GM18870 (cell line): ENCODE data around the gene RFX8.
"Not testable (repeated sequence)": the region's sequence is repeated elsewhere in the genome, so short reads cannot be mapped to it uniquely, and the experiment has no call there.

Source experiments
- ATAC-seq: cut with Tn5 transposase; IDR thresholded peaks from one replicate; pipeline ENCODE4 v1.9.1; 2021; ENCODE audit warnings: moderate library complexity; ENCODE audit not compliant: unreplicated experiment

The RFX8 gene

DNA sequence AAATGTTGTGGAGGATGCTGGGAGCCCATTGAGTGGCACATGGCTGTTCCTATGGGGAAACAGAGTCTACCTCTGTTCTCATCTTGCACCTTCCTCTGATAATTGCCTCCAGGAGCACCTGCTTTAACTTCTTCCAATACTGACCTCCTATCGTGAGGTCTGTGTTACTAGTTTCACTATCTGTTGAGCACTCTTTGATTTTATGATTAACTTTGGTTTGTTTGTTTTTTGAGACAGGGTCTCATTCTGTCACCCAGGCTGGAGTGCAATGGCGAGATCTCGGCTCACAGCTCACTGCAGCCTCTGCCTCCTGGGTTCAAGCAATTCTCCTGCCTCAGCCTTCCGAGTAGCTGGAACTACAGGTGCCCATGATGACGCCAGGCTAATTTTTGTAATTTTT is 12.1 kb upstream of the RFX8 start:
- no peak for ATAC-seq

DNA sequence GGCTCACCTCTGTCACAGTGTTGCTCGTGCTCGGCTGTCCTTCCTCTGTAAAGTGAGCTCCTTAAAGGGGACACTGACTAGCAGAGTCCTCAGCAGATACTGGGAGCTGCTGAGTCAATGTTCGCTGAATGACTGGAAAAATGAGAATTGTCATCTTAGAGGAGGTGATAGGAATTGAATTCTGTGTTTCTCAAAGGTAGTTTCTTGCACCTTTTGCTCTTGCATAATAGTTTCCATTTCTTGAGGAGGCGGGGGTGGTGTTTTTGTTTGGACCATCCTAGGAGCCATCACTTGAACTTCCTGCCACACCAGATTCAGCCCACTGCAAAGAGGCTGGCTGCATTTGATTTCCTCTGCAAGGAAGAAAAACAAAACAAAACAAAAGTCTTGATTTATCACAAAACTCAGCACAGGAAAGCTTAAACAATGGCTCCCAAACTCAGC is 11.4 kb upstream of the RFX8 start:
- ATAC-seq: no peak

DNA sequence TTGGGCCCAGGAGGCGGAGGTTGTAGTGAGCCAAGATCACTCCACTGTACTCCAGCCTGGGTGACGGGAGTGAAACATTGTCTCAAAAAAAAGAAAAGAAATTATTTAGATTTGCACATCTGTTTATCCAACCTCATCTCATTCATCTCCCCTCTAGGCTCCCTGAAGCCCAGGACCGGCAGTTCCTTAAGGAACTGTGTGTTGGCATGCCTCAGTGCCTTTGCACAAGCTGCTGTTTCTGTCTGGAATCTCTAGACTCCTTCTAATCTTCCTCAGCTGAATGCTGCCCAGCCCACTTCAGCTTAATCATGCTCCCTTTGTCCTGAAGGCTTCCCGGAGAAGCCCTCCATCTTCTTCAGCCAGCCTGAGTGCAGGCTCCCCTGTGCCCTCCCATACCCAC is 10.9 kb upstream of the RFX8 start:
- ATAC-seq: no peak

DNA sequence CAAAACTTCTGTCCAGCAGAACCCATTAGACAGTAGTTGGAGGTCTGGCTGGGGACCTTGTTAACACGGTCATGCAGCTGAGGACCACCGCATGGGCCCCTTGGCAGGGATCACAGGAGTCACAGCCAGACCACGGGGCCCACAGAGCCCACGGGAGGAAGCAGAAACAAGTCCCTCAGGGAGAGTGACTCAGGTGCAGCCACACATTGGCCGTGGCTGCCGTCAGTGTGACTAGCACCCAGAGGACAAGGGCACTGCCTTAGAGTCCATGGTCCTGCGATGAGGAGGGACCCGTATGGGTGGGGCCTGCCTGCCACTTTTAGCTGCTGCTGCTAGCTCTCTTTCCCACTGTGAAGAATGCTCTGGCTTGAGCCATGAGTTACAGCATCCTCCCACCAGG is 5.9 kb upstream of the RFX8 start:
- ATAC-seq: no peak

DNA sequence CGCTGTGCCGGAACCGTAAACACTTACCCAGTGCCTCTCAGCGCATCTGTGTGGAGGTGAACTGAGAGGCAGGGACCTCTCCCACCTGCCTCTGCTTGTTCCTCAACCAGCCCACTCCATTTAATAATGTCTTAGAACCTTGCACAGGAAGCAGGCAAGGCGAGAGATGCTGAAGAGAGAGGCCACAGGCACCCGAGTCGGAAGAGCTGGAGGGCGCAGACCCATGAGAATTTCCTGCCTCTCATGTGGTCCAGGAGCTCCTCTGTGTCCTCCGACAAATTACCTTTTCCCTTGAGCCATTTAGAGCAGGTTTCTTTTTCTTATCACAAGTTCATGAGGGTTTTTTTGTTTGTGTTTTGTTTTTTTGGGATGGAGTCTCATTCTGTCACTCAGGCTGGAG is 4.9 kb upstream of the RFX8 start:
- no peak for ATAC-seq

DNA sequence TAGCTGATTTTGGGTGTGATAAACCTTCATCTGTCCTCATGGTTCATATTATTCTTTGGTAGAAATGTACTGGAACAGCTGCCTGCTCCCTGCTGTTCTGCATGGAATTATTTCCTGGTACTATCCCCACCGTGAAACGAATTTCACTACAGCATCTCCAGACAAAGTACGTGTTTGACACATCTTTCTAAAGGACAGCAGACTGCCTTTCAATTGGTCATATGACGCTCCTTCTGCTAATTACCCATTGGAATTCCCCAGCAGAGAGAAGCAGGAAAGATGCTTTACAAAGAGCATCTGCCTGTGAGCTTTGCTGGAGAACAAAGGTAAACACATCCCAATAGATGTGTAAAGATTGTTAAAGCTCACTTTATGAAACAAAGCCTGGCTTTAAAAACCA is 4.4 kb upstream of the RFX8 start:
- ATAC-seq: no peak

DNA sequence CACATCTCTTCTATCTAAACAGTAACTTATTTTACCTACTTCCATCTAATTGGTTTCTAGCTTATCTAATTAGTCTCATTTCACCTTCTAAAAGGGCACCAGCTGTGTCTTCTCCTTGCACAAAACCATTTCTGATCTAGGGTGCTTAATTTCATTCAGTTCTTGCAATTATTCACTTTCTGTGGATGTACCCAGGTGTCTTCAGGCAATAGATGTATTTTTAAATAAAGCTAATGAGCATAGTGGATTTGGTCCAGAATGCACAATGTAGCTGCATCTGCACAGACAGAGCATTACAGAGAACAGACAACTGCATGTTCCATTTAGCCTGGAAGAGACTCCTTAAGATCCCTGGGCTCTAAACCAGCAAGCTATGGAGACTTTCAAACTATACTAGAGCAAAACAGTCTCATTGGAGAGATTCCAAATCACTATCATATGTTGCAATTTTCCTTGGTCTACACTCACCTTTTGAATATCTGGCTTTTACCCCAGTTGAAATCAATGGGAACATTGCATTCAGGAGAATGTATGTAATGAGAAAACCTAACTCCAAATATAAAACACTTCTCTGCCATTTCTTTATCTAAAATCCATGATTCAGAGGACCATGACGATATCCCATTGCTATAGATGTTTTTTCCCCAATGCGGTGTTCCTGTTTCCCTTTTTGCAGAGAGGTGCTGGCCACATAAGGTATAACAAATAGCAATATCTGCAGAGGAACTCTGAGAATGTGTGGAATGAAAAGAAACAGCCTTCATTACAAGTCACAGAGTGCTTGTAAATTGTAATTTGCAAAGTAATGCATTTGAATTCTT is 3.5 kb upstream of the RFX8 start:
- ATAC-seq: no peak

DNA sequence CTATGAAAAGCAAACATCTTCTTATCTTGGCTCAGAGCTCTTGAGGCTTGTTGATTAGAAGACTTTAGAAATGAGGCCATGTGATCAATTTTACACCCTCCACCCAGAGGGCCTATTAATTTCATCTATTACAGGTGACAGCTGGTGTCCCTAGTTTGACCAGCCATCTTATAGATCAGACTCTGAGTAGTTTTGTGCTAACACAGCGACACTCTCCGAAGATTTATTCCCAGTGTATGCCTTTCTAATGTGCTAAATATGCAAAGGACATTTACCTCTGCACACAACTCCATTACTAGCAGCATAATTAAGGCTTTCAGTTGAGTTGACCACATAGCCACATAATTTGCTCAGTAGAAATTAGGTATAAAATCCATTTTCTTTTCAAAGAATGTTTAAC is 2.6 kb upstream of the RFX8 start:
- no peak for ATAC-seq

DNA sequence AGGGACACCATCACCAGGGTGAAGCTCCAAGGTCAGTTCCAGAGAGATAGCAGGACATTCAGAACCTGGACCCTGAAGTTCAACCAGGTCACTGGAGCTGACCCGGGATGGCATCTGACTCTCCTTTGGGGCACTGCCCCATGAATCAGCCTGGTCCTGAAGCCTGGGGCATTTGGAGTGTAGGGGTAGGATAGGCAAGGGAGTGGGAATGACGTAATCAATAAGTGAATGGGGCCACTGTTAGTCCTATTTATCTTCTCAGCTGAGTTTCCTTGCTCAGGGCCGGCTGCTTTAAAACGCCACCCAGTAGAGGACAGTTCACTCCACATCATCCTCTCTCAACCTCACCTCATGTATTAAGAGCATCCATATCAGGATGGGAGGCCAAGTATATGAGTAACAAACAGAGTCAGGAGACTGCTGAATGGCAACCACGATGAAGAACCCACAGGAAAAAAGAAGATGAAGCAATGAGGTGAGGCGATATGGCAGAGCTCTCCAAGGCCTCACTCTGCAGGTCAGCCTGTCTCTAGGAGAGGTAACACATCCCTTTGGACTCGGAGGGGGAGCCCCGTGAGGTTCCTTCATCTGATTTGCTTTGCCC is 1.8 kb upstream of the RFX8 start:
- ATAC-seq: no peak

DNA sequence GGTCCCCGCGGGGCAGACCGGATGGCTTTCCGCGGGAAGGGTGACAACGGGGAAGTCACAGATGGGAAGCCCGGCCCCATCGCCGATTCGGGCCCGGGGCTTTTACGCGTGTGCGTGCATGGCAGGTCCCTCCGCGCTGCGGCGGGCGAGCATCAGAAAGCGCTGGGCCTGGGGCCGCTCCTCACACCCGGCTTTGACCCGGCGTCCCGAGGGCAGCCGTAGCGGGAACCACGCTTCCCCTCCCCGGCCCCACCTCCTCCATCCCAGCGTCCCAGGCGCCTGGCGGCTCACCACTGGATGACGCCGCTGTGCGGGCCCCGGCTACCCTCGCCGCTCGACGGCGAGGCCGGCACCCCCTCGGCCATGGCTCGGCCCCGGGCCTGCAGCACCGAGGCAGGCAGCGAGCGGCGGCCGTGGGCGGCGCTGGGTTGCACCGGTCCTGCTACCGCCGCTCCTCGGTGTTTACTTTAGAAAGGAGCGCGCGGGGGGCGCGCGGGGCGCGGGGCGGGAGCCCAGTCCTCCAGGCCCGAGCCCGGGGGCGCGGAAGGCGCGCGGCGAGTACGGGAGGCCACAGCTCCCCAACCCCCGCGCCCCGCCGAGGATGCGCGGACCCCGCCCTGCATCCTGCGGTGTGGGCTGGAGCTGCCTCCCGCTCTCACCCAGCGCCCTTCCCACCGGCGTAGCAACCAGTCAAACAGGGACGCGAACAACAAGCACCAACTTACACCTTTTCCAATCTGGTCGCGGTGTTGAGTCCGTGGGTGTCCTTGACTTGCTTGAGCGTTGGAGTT is 806 bp downstream of the RFX8 start:
- ATAC-seq: no peak

DNA sequence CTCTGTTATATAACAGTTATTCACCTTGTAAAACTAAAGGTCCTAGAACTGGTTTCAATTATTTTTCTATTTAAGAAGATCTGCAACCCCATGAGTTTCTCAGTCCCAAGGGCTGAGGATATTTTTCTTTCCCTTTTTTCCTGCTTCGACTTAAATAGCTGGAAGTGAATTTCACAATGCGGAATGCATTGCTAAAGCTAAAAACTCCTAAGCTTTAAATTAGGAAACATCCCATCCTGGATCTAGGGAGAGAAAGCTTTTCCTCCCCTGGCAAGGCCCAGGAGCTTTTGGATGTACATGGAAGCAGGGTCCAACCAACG is 1.4 kb downstream of the RFX8 start:
- no peak for ATAC-seq

DNA sequence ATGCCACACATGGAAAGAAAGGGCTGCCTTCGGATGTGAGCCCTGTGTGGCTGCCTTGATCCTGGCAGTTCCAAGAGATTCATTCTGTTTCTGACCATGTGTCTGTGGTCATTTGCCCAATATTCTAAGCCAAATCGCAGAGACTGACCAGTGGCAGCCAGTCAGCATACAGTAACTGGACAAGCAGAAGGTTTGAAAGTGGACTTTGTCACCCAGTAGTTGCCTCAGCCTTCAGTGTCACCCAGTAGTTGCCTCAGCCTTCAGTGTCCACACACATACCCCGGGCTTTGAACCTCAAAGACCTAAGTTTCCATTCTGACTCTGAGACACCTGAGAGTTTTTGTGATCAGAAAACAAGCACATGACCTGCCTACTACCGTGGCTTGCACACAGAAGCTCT is 5.0 kb downstream of the RFX8 start:
- ATAC-seq: no peak

DNA sequence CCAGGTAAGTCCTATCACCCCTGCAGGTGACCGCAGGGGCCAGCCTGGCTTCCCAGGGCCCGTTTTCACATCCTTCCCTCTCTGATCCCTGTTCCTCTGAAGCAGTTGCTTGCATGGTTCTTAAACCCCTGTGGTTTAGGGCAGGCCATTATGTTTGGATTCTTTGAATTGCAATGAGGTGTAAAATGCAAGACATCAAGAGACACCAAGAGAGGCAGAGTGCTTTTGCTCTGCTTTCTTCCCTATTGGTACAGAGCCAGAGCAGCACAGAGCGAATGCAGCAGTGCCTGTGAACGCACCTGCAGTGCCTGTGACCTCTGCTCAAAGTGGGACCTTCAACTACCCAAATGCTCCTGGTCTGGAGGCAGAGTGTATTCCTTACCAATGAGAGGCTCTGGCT is 7.6 kb downstream of the RFX8 start:
- no peak for ATAC-seq

DNA sequence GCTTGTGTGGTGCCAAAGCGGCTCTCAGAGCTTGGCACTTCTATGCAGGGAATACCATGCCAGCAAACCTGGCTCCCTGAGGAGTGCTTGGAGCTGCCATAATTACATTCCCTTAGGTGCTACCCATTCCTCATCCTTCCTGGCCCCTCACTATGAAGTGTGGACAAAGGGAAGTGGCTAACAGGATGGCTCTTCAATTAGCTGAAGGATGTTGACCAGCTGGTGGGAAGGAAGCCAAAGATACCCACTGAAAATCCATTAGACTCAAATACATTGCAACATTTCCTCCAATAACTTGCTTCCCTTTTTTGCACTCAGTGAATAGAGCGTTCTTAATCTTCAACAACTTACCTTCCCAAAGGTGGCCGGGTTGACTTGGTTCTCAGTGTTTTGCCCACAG is 8.5 kb downstream of the RFX8 start:
- ATAC-seq: no peak

DNA sequence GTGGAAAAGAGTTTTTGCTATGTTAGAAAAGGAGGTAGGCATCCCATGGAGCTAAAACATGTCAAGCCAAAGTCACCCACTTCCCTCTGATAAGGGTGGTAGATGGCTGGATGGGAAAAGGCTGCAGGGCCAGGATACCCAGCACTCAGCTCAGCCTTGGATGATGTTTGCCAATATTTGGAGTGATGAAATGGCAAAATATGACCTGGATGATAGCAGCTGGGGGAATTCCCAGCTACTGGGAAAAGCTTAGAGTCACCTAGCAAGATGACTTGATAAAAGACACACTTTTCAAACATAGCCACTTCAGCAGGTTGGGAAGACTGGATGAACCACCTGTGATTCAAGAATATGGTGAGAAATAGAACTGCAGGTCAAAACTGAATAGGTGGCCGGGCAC is 10.1 kb downstream of the RFX8 start:
- ATAC-seq: no peak

DNA sequence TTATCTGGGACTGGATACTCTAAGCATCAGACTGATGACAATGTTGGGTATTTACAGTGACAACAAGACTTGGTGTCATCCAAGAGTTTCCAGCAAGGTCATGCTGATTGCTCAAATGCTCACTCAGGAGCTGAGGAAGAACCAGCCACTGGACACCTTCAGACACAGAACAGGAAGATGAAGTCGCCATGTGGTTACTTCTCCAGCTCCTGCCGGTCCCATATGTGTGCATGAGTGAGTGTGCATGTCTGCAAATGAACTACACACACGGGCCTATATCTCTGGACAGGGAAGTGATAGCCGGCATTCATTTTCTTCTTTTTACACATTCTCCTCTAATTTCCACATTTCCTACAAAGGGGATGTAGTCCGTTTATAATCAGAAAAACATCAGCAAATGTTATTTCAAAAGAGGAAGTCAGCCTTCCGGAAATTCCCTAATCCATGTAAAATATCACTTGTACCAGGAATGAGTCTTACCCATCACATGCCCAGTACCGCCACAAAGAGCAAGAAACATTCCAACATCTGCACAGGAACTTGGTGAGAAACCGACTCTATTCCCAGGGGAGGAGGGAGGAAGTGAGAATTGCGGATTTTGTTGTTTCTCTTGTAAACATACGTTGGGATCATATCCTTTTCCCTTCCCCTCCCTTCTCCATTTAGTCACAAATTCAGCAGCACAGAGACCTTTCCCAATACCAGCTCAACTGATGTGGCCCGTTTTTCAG is 10.8 kb downstream of the RFX8 start:
- ATAC-seq: no peak

DNA sequence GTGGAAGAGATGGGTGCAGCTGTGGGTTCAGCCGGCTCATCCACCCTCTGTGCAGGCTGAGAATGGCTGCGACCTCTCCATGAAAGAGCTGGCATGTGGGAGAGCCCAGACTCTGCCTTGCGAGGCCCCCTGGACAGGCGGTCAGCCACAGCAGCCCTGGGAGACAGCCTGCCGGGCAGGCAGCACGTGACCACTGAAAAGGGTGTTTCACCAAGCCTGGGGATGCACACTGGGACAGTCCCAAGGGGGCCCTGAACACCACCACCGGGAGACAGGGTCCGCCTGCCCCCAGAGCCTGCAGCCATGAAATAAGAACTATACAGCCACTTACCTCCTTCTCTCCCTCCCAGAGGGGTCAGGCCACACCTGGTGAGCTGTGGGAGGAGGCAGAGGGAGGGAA is 11.5 kb downstream of the RFX8 start:
- no peak for ATAC-seq

DNA sequence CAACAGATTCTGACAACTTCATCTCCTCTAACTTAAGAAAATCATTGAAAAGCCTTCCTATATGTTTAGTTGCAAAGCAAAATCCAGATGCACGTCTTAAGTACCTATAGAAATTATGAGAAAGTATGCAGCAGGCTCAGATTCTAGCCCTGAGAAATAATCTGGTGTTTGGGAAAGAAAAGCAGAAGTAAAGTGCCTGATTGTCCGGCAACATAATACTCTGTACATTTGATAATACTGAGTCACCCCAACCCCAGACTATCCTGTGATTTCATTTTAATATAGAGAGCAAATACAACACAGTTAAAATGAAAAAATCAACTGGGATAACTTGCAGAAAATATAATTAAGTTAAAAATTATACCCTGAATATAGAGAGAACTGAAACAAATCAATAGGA is 13.5 kb downstream of the RFX8 start:
- no peak for ATAC-seq

DNA sequence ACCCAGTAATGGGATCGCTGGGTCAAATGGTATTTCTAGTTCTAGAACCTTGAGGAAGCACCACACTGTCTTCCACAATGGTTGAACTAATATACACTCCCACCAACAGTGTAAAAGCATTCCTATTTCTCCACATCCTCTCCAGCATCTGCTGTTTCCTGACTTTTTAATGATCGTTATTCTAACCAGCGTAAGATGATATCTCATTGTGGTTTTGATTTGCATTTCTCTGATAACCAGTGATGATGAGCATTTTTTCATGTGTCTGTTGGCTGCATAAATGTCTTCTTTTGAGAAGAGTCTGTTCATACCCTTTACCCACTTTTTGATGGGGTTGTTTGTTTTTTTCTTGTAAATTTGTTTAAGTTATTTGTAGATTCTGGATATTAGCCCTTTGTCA is 20.5 kb downstream of the RFX8 start:
- not testable (repeated sequence) for ATAC-seq

DNA sequence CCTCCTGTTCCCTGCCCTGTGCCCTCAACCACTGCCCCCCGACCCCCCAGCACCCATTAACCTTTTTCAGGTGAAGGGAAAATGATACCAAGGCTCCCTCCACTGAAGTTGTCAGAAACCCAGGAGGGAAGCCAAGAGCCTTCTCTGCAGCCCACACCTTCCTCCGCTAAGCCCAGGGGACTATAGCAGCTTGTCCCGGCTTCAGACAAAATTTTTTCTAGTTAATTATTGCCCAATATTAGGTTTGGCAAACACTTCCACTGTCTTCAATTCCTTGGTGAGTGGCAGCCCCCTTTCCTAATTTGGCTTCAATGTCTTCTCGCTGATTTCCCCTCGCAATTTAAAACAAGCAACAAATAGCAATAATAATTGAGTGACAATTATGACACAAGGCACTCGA is 23.9 kb downstream of the RFX8 start:
- no peak for ATAC-seq

DNA sequence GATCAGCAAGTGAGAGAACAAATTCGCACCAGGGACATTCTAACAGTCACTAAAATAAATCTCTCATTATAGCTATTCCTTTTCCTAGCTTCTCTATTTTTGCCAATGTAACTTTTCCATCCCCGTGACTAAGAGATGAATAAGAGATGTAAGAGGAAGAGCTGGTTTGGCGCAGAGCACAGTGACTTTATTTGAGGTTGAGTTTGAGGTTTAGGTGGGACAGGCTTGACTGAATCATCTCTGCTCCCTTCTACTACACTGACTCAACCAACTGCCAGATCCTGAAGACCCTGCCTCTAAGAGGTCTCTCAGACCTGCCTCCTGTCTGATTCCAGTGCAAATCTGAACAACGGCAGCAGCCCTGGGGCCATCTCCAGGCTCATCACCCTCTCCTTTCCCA is 28.0 kb downstream of the RFX8 start:
- no peak for ATAC-seq

DNA sequence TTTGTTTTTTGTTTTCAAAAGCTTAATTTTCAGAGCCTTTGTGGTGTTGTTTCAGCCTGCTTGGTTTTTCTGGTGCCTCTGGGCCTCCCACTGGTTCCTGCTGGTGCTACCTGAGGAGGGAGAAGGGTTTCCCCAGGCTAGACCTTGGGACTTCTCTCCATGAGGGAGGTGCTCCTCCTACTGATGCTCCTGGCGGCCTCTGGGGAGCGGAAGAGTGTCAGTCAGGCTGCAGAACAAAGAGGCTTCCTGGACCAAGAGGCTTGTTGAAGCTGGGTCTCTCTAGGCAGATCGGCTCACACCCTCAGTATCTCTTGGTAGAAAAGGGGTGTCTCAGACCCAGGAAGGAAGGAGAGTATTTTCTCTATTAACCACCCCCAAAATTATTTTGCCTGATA is 32.2 kb downstream of the RFX8 start:
- ATAC-seq: no peak
